ENCODE results near the gene CDH13.

CDH13 gene

DNA sequence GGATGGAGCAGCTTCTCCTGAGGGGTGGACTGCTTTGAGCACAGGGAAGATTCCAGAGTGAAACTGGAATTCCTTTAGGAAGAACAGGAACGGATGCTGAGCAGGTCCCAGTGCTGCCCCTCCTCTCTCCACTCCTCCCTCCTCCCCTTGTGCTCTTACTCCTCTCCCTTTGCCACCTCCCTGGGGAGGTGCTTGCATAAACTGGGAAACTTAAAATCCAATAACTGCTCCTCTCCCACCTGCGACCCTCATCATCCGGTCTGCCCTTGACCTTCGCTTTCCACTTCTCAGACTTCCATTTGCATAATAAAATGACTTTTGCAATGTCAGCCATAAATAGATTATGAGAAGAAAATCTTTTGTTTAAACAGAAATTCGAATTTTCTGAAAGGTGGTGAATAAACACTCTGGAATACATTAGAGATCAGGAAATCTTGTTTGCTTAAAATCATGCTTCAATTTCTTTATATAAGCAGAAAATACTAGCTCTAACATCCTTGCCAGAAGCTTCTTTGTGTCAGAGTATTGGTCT, 1204.8 kb downstream of the CDH13 start:
- peaks cover 4% of the 10 kb centered on the region for H3K36me3 Mint-ChIP-seq (ENCODE audit: low read depth)
- peaks cover 17% of the 10 kb centered on the region for H3K4me1 Mint-ChIP-seq
- TF ChIP-seq, protein P1, sequence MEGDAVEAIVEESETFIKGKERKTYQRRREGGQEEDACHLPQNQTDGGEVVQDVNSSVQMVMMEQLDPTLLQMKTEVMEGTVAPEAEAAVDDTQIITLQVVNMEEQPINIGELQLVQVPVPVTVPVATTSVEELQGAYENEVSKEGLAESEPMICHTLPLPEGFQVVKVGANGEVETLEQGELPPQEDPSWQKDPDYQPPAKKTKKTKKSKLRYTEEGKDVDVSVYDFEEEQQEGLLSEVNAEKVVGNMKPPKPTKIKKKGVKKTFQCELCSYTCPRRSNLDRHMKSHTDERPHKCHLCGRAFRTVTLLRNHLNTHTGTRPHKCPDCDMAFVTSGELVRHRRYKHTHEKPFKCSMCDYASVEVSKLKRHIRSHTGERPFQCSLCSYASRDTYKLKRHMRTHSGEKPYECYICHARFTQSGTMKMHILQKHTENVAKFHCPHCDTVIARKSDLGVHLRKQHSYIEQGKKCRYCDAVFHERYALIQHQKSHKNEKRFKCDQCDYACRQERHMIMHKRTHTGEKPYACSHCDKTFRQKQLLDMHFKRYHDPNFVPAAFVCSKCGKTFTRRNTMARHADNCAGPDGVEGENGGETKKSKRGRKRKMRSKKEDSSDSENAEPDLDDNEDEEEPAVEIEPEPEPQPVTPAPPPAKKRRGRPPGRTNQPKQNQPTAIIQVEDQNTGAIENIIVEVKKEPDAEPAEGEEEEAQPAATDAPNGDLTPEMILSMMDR (IDR thresholded peaks at IDR 0.05): no peak
- peaks cover 2% of the 10 kb centered on the region for H3K27me3 Mint-ChIP-seq (ENCODE audit: low read depth, poor library complexity)
- DNase-seq: no peak
- no peak overlapping the region for H3K27ac Mint-ChIP-seq
- H3K4me3 Mint-ChIP-seq: no peak overlapping the region
- H3K9me3 Mint-ChIP-seq: peaks cover 10% of the 10 kb centered on the region

GRCh38 chr16:83833921-83834320, 1207.2 kb downstream of the CDH13 start:
- Mint-ChIP-seq H3K4me3 (no peak overlapping the region), H3K27ac (no peak overlapping the region), H3K27me3 (ENCODE audit: low read depth, poor library complexity) (peaks cover 3% of the 10 kb centered on the region), H3K9me3 (peaks cover 10% of the 10 kb centered on the region), H3K4me1 (peaks cover 17% of the 10 kb centered on the region), H3K36me3 (ENCODE audit: low read depth) (peaks cover 4% of the 10 kb centered on the region)
- TF ChIP-seq, protein P1 (IDR thresholded peaks at IDR 0.05): no peak
- DNase-seq: no peak

DNA sequence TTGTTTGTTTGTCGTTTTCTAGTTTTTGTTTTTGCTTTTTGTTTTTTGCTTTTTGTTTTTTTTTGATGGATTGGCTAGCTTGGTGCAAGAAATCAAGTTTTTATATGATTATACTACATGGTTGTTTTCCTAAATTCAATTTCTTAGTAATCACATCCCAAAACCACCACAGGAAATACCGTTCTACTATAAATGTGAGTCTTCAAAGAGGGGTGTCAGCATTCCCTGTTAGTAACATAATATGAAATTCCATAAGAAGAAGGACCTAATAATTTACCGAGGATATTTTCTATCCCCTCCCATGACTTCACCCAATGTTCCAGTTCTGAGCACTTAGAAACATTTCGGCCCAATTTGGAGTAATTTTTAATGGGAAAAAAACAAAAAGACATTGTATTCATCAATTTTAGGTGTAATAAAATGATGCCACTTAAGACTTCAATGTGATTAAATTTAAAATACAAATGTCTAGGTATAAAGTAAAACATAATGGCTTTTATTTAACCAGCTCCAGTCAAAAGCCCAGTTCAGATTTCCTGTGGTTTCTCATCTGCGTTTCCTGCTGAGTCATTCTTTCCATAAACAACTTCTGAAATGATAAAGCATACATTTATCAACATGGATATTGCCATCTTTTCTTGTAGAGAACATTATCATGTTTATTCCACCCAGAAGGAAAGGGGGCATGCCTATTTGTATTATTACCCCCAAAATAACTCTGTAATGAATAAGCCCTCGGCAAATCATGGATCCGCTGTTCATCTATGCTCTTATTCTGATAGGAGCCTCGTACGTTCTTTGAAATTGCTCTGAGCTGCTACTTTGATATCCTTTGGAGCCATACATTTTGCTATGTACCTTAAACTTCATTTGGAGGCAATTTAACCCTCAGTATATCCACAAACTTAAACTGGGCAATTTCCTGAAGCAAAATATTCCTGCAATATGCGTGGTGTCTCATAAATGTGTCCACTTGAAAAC, 1209.1 kb downstream of the CDH13 start:
- peaks cover 15% of the 10 kb centered on the region for H3K9me3 Mint-ChIP-seq
- DNase-seq: no peak
- H3K36me3 Mint-ChIP-seq (ENCODE audit: low read depth): peaks cover 4% of the 10 kb centered on the region
- TF ChIP-seq, protein P1 (IDR thresholded peaks at IDR 0.05): no peak
- peaks cover 12% of the 10 kb centered on the region for H3K4me1 Mint-ChIP-seq
- H3K4me3 Mint-ChIP-seq: no peak overlapping the region
- H3K27ac Mint-ChIP-seq: no peak overlapping the region
- peaks cover 3% of the 10 kb centered on the region for H3K27me3 Mint-ChIP-seq (ENCODE audit: low read depth, poor library complexity)

DNA sequence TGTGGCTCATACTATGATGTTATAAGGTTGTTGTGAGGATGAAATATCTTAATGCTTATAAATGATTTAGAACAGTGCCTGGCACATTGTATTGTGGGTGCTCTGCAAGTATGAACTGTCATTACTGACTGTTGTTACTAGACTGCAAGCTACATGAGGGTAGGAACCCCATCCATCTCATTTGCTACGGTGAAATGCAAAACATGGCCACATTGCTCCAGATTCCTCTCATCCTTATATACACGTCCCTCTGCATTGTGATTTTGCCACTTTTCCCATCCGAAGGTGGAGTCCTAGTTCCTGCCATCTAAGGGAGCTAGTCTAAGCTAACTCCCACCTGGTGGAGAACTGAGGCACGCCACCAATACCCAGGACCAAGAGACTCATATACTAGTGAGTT, 1210.8 kb downstream of the CDH13 start:
- peaks cover 3% of the 10 kb centered on the region for H3K36me3 Mint-ChIP-seq (ENCODE audit: low read depth)
- no peak overlapping the region for H3K4me3 Mint-ChIP-seq
- peaks cover 3% of the 10 kb centered on the region for H3K27me3 Mint-ChIP-seq (ENCODE audit: low read depth, poor library complexity)
- H3K4me1 Mint-ChIP-seq: peaks cover 17% of the 10 kb centered on the region
- TF ChIP-seq, protein P1 (IDR thresholded peaks at IDR 0.05): no peak
- H3K9me3 Mint-ChIP-seq: peaks cover 12% of the 10 kb centered on the region
- no peak for DNase-seq
- no peak overlapping the region for H3K27ac Mint-ChIP-seq

DNA sequence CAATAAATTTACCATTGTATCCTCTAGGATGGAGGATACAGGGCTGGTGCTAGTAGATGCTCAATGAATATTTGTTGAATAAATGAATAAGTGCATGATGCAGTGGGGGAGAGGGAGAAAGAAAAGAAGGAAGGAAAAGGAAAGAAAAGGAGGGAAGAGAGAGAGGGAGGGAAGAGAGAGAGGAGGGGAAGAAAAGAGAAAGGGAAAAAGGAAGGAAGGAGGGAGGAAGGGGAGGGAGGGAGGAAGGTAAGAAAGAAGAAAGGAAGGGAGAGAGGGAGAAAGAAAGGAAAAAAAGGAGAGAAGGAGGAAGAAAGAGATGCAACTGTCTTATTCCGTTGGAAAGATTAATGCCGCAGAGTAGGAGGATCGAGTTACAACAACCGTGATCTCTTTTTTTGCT, 1211.4 kb downstream of the CDH13 start:
- Mint-ChIP-seq H3K4me3 (no peak overlapping the region), H3K27ac (no peak overlapping the region), H3K4me1 (peaks cover 23% of the 10 kb centered on the region), H3K36me3 (ENCODE audit: low read depth) (no peaks in the 10 kb centered on the region), H3K9me3 (peaks cover 6% of the 10 kb centered on the region), H3K27me3 (ENCODE audit: low read depth, poor library complexity) (peaks cover 7% of the 10 kb centered on the region)
- DNase-seq: no peak
- TF ChIP-seq, protein P1 (IDR thresholded peaks at IDR 0.05): no peak

All from nephron progenitor cell (in vitro differentiated cells).